Effector CD4-positive, alpha-beta T cell (primary cell): Measurements from ENCODE around the gene SLC9A9.
"Not testable (repeated sequence)": the region's sequence is repeated elsewhere in the genome, so short reads cannot be mapped to it uniquely, and the experiment has no call there.

Source experiments
- DNase-seq: peaks from one replicate; pipeline ENCODE4 v3.0.0-alpha.2; 2020

Gene SLC9A9

GRCh38 chr3:143437405-143437804, 410.9 kb downstream of the SLC9A9 start:
- no peak for DNase-seq

DNA sequence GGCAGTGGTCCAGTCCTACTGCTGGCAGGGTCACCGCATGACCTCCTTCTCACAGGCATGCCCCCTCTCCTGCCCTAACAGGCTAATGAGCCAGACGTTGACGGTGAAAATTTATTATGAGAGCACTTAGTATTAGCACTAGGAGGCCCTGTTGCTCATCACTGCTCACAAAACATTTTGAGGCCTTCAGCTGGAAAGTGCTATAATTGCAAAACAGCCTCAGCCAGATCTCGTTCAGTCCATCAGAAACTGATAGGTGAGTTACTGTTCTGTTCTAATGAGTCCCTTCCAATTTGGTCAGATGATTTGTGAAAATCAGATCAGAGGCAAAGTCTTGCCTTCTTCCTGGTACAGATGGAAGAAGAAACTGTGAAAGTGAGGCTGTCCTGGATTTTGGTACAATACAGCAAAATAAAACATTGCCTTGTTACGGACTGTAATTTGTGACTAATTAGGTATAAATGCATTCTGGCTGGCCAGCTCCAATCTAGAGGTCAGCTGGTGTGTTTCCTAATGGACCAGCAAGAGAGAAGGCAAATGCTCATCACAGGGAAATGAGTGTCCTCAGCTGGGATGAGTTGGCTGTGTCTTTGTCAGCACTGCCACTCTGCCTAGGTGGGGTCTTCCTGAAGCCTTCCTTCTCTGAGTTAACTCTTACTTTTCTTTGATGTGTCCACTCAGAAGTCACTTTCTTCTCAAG, 411.9 kb downstream of the SLC9A9 start:
- no peak for DNase-seq

- no peak for DNase-seq
Measured at GRCh38 chr3:143433787-143434378, 414.4 kb downstream of the SLC9A9 start.

DNA sequence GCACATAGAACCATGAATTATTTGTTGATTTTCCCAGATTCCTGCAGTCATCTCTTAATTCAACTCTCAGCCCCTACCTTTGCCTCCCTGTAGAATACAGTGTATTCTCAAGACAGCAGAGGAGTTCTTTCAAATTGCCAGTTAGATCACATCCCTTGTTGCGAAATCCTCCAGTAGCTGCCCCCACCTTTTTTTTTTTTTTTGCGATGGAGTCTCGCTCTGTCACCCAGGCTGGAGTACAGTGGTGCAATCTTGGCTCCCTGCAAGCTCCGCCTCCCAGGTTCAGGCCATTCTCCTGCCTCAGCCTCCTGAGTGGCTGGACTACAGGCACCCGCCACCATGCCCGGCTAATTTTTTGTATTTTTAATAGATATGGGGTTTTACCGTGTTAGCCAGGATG, 417.0 kb downstream of the SLC9A9 start:
- DNase-seq = not testable (repeated sequence)

- no peak for DNase-seq
Measured at GRCh38 chr3:143430568-143430967, 417.7 kb downstream of the SLC9A9 start.

GRCh38 chr3:143429628-143430514, 418.4 kb downstream of the SLC9A9 start:
- DNase-seq = no peak

DNA sequence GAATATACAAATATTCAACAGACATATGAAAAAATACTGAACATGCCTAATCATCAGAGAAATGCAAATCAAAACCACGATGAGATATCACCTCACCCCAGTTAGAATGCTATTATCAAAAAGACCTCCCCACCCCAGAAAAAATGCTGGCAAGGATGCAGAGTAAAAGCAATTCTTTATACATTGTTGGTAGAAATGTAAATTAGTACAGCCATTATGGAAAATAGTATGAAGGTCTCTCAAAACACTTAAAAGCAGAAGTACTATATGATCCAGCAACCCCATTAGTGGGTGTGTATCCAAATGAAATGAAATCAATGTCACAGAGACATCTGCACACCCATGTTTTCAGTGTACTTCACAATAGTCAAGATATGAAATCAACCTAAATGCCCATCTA, 420.0 kb downstream of the SLC9A9 start:
- no peak for DNase-seq

- no peak for DNase-seq
Measured at GRCh38 chr3:143427631-143428030, 420.6 kb downstream of the SLC9A9 start.

- no peak for DNase-seq
Measured at GRCh38 chr3:143424874-143425273, 423.4 kb downstream of the SLC9A9 start.

GRCh38 chr3:143421556-143421955, 426.7 kb downstream of the SLC9A9 start:
- DNase-seq = no peak

DNA sequence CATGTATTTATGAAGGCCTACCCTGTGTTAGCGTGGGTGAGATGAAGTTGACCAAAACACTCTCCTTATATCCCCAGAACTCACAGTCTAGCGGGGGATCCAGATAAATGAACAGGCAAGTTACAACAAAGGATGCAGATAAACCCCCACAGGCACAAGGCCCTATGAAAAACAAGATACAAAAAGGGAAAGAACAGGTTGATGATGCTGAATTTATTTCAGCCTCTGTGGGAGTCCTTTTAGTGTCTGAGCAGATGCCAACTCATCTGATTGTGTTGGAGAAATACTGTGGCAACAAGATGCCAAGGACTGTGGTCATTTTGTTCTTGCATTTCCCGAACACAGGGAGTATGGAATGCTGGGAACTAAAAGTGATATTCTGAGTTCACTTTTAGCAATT, 428.7 kb downstream of the SLC9A9 start:
- DNase-seq = no peak

DNA sequence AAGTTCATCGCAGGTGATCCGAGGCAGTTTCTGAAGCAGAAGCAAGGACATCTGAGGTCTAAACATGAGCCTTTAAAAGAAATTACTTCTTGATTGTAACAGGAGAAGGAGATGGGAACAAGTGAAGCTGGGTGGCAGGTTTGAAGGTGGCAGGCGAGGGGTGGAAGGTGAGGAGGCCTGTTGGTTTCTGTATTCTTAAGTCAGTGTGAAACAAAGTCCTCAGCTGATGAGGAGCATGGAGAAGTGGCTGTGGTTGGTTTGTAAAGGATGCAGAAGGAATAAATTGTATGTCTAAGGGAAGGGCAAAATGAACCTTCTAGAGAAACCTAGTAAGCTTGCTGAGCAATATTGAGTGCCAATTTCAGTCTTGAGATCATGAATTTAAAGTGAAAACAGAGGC, 429.9 kb downstream of the SLC9A9 start:
- no peak for DNase-seq

DNA sequence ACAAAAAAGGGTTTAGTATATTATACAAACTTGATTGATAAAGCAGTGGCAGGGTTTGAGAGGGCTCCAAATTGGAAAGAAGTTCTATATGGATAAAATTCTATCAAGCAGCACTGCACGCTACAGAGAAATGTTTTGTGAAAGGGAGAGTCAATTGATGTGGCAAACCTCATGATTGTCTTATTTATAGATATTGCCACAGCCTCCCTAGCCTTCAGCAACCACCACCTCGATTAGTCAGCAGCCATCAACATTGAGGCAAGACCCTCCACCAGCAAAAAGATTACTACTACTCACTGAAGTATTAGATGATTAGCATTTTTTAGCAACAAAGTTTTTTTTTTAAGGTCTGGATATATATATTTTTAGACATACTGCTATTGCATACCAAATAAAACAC, 432.0 kb downstream of the SLC9A9 start:
- no peak for DNase-seq

- DNase-seq = no peak
Measured at GRCh38 chr3:143414571-143415253, 433.6 kb downstream of the SLC9A9 start.

GRCh38 chr3:143413372-143413771, 434.9 kb downstream of the SLC9A9 start:
- DNase-seq = no peak

DNA sequence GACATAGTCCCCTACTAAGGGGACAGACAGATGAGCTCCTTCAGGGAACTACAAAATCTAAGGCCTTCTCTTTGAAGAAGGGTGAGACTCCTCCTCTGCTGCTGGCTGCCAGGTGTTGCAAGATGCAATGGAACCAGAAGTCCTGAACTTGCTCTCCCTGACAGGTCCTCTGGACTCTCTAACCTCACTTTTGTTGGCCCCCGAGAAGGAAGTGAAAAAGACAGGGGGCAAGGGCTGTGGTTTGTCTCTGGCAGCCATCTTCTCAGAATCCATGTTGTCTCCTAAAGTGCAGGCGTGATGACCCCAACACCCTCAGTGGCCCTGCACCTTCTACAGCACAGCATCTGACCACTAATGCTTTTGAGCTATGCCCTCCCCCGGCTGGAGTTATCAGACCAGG, 436.2 kb downstream of the SLC9A9 start:
- DNase-seq = no peak

DNA sequence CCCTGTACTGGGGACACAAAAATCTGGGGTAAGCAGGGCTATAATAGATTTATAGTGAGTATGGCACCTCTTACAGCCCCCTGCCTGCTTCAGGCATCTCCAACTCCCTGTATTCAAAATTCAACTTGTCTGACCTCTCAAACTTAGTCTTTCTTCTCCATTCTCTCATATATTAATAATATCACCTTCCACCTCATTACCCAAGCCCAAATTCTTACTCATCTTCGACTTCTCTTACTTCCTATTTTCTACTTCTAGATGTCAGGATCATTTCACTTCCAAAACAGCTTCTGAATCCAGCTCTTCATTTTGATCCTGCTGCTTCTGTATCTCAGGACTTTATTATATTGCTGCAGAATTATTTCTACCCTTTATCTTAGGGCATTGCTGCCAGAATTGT, 438.0 kb downstream of the SLC9A9 start:
- no peak for DNase-seq

DNA sequence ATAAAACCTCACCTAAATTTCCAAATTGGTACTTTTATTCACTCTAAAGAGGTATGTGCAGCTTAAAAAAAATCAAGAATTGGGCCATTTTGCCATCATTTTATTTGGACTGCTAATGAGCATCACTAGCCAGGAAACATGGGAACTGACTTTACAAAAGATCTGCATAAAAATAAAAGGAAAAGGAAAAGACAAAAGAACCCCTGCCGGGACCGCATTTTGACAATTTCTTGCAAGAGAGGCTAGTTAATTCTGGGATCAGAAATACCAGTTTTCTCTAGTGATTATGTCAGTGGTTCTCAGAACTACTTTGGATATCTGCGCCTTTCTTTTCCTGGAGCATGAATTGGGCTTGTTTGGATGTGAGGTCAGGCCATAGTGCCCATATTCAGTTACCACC, 439.5 kb downstream of the SLC9A9 start:
- no peak for DNase-seq

DNA sequence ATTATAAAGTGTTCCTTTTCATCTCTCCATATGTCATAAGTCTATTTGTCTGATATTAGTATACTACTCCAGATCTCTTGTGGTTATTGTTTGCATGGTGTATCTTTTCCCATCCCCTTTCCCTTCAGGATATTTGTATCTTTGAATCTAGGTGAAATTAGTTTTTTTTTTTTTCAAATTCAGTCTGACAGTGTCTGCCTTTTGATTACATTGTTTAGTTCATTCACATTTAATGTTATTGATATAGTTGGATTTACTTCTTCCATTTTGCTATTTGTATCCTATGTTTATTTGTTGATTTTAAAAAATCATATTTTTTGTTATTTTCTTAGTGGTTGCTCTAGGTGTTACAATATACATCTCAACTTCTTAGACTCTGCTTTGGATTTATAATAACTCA, 445.7 kb downstream of the SLC9A9 start:
- no peak for DNase-seq

GRCh38 chr3:143396790-143397189, 451.5 kb downstream of the SLC9A9 start:
- DNase-seq = no peak

- no peak for DNase-seq
Measured at GRCh38 chr3:143389388-143389787, 458.9 kb downstream of the SLC9A9 start.

DNA sequence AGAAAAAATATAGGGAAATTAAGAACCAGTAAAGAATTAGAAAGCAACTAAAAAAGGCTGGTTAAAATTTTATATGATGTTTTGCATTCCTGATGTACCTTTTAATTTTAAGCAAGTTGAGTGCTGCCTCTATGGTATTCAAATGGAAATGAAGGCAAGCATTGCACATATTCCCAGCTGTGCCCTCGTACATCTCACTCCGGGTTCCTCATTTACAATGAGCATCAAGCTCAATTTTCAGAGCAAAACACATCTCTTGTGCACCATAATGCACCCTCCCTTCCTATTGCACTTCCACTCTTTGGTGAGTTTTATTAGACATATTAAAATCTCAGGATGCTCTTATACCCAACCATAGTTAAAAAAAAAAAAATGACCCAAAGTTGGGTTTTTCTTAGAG, 460.8 kb downstream of the SLC9A9 start:
- DNase-seq = no peak

- DNase-seq = no peak
Measured at GRCh38 chr3:143384076-143384475, 464.2 kb downstream of the SLC9A9 start.
